HPDE6-E6E7 (cell line): ENCODE measurements around the gene WDR70.
"Not testable (repeated sequence)": the region's sequence is repeated elsewhere in the genome, so short reads cannot be mapped to it uniquely, and the experiment has no call there.

Experiments
- DNase-seq: peaks from one replicate; pipeline ENCODE4 v3.0.0; 2011; ENCODE audit warnings: missing footprints; ENCODE audit errors: extremely low spot score

Gene WDR70

GRCh38 chr5:37570597-37570996, 191.5 kb downstream of the WDR70 start:
- DNase-seq, result no peak

- no peak for DNase-seq
Observed at GRCh38 chr5:37571985-37572384, 192.9 kb downstream of the WDR70 start.

- no peak for DNase-seq
Observed at GRCh38 chr5:37575541-37576489, 196.7 kb downstream of the WDR70 start.

GRCh38 chr5:37576552-37576951, 197.4 kb downstream of the WDR70 start:
- no peak for DNase-seq

GRCh38 chr5:37578176-37578575, 199.1 kb downstream of the WDR70 start:
- DNase-seq, result no peak

- no peak for DNase-seq
Observed at GRCh38 chr5:37580106-37580505, 201.0 kb downstream of the WDR70 start.

GRCh38 chr5:37582202-37582601, 203.1 kb downstream of the WDR70 start:
- DNase-seq, result no peak

GRCh38 chr5:37593292-37593691, 214.2 kb downstream of the WDR70 start:
- not testable (repeated sequence) for DNase-seq

- DNase-seq, result not testable (repeated sequence)
Observed at GRCh38 chr5:37594864-37595263, 215.7 kb downstream of the WDR70 start.

GRCh38 chr5:37598733-37599132, 219.6 kb downstream of the WDR70 start:
- no peak for DNase-seq

- no peak for DNase-seq
Observed at GRCh38 chr5:37601163-37601562, 222.0 kb downstream of the WDR70 start.

GRCh38 chr5:37603072-37603471, 224.0 kb downstream of the WDR70 start:
- no peak for DNase-seq

- no peak for DNase-seq
Observed at GRCh38 chr5:37604290-37604689, 225.2 kb downstream of the WDR70 start.

GRCh38 chr5:37606148-37606547, 227.0 kb downstream of the WDR70 start:
- no peak for DNase-seq

GRCh38 chr5:37606632-37607248, 227.6 kb downstream of the WDR70 start:
- DNase-seq, result no peak

GRCh38 chr5:37615184-37615583, 236.1 kb downstream of the WDR70 start:
- DNase-seq, result no peak

GRCh38 chr5:37619353-37619752, 240.2 kb downstream of the WDR70 start:
- no peak for DNase-seq

- not testable (repeated sequence) for DNase-seq
Observed at GRCh38 chr5:37622354-37622753, 243.2 kb downstream of the WDR70 start.

GRCh38 chr5:37626266-37626665, 247.1 kb downstream of the WDR70 start:
- no peak for DNase-seq

- no peak for DNase-seq
Observed at GRCh38 chr5:37628876-37629275, 249.8 kb downstream of the WDR70 start.

GRCh38 chr5:37631939-37632338, 252.8 kb downstream of the WDR70 start:
- no peak for DNase-seq

GRCh38 chr5:37637165-37637845, 258.2 kb downstream of the WDR70 start:
- DNase-seq, result no peak
